ENCODE measurements around the gene SKIC8.

The SKIC8 gene

GRCh38 chr15:78299101-78299930 lies at the start of gene SKIC8:
Gene SKIC8 (minus strand): TSS chr15:78299609. CDS start chr15:78295686, 3,923 bp downstream.
- peak; percentile 84 to 88 for DNase-seq (ENCODE audit: extremely low read depth in 1 of 2, low read depth in 1 of 2)

DNA sequence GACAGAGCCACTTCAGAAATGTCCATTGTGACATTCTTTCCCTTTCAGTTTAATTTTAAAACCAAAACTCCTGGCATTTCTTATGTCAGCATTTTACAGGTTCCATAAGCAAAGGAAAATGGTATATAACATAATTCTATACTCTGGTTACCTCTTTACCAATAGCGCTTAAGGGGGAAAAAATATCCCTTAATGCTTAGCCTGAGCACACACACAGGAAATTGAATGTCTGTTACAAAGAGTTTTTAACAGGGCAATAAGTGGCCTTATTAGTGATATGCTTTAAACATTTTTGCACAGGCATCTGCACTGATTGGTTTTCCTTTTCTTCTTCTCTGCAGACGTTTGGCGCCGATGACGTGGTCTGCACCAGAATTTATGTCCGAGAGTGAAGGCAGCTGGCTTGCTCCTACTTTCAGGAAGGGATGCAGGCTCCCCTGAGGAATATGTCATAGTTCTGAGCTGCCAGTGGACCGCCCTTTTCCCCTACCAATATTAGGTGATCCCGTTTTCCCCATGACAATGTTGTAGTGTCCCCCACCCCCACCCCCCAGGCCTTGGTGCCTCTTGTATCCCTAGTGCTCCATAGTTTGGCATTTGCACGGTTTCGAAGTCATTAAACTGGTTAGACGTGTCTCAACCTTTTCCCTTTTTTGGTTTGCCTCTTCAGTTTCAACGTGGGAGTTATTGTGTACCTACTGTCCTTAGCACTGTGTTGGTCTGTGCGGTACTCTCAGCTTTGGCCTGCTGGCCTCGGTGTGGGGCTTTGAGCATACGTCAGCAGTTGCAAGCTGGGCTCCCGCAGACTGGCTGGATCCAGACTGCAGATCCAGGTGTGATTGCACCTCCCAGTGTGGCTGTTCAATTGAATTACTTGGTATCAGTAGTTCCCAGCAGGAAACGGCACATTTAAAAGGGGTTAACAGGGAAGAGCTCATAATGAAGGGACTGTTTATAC lies 48.5 kb upstream of the SKIC8 start:
- no peak for DNase-seq (ENCODE audit: extremely low read depth in 1 of 2, low read depth in 1 of 2)

DNA sequence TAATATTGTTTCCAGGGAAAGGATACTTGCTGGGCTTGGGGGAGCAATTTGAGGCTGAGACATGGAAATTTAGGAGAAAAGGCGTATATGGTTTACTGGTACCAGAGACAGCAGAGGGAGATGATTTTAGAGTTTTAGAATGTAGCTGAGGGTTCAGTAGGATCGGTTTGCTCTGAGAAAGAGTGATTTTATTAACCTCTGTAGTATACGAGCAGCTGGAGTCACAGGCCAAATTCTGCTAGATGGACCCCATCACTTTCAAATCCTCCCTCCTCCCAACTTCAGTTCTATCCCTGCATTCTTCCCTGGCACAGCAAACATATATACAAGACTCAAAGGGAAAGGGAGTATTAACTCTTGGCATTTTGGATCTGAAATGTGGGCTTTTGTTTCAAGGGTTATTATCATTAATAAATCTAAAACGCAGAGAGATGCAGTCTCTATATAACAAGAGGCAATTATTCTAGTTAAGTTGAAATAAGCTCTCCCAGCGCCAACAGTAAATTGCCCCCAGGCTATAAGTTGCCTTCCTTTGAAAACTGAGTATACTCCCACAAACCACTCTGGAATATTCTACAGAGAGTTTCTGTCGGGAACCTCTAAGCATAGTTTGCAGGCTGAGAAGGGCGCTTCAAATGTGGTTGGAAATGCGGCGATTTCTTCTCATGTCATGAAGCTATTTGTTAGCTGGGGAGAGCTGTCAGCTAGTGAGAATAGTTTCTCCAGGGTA lies 46.2 kb upstream of the SKIC8 start:
- no peak for DNase-seq (ENCODE audit: extremely low read depth in 1 of 2, low read depth in 1 of 2)

DNA sequence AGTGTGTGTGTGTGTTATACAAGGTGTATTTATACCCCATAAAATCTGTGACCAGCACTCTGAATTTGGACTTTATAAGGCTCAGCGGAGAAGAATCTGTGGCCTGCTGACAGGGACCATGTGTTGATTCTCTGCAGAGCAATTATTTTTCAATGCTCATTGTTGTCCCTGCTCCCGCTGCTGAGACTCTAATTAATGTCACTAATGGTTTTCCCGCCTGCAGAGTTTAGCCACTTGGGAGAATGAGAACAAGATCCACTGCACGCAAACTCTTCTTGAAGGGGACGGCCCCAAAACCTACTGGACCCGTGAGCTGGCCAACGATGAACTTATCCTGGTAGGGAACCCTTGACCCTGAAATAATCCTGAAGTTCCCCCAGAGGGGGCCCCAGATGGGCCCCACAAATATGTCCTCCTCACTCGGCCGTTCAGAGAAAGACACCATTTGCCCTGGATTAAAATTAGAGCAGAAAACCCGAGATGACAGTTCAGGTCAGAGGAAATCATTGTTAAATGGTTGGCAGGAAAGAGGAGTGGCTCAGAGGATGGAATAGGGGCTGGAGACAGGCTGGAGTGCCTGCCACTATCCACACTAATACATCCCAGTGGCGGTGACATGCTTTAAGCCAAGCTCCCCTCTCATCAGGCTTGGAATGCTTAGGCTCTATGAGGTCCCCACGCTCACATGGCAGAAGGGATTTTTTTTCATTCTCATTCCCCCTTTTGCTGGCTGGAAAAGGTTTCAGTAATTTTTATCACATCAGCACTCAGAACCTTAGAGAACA lies 44.1 kb upstream of the SKIC8 start:
- DNase-seq (ENCODE audit: extremely low read depth in 1 of 2, low read depth in 1 of 2) = no peak

DNA sequence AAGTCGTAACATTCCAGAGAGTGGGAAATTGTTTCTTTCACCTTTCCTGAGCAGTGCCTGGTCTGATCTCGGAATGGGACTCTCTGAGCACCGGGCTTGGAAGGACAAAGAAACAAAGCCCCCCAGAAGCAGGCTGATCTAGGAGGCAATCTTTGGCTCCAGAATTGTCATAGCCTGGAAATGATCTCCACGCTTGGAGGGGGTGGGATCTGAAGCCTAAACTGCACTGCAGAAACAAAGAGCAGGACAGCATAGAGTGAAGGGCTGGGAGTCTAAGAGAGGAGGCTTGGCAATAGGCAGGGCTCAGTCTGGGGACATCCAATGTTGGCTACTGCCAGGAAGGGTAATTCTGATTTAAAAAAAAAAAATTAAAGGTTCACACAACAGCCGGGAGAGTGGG lies 42.6 kb upstream of the SKIC8 start:
- DNase-seq (ENCODE audit: extremely low read depth in 1 of 2, low read depth in 1 of 2) = no peak

DNA sequence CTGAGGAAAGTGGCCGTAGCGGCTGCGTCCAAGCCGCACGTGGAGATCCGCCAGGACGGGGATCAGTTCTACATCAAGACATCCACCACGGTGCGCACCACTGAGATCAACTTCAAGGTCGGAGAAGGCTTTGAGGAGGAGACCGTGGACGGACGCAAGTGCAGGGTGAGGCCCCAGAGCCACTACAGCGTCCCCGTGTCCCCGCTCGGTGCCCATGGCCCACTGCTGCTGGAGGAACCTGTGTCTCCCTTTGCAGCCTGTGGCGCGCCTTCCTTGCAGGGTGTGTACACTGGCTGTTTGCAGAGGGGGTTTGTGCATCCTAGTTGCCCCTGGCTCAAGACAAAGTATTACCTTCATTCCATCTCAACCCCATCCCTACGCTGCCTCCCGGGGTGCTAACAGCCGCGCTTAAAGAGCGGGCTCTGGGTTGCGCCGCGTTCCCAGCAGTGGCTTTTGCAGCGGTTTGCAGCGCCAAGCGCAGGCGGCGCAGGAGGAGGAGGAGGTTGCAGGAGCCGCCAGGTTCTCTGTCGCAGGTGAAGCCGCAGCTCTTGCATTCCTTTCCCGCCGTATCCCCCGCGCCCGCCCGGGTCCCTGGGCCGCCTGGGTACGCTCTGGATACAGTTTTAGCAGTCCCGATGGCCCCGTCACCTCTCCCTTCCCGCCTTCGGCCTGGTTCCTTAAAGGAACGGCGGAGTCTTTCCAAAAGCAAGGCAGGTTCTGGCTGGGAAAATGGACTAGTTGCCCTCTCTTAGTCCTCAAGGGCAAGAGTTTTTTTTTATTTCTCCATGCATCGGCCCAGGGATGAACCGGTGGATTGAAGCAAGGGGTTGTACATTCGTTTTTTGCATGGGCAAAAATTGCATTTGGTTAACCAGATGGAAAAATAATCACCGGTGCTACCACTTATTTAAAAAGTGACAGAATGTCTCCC lies 41.9 kb upstream of the SKIC8 start:
- no peak for DNase-seq (ENCODE audit: extremely low read depth in 1 of 2, low read depth in 1 of 2)

- DNase-seq (ENCODE audit: extremely low read depth in 1 of 2, low read depth in 1 of 2) = no peak
Measured at GRCh38 chr15:78340231-78341056, 41.0 kb upstream of the SKIC8 start, which contains the start of gene CRABP1. Gene CRABP1 (plus strand): TSS chr15:78340353. CDS start chr15:78340429, 76 bp downstream.

GRCh38 chr15:78339559-78339958 lies 40.1 kb upstream of the SKIC8 start:
- no peak for DNase-seq (ENCODE audit: extremely low read depth in 1 of 2, low read depth in 1 of 2)

GRCh38 chr15:78338781-78339180 lies 39.4 kb upstream of the SKIC8 start:
- no peak for DNase-seq (ENCODE audit: extremely low read depth in 1 of 2, low read depth in 1 of 2)

DNA sequence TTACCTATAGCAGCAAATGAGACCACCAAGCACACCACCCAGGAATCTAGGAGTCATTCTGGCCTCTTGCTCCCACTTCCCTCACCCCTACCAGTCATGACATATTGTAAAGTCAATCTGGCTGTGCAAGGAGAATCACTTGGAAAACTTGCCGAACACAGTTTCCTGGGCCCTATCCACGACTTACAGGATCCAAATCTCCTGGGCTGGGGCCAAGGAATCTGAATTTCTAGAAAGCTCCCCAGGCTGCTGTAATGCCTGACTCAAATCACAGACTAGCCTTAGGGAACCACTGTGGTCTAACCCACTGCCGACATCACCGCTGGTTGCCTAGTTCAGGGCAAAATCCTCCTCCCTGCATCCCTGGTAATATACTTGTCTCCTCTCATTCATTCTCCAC lies 36.6 kb upstream of the SKIC8 start:
- no peak for DNase-seq (ENCODE audit: extremely low read depth in 1 of 2, low read depth in 1 of 2)

GRCh38 chr15:78334845-78335244 lies 35.4 kb upstream of the SKIC8 start:
- DNase-seq (ENCODE audit: extremely low read depth in 1 of 2, low read depth in 1 of 2) = no peak

- no peak for DNase-seq (ENCODE audit: extremely low read depth in 1 of 2, low read depth in 1 of 2)
Measured at GRCh38 chr15:78329625-78330024, 30.2 kb upstream of the SKIC8 start.

- no peak for DNase-seq (ENCODE audit: extremely low read depth in 1 of 2, low read depth in 1 of 2)
Measured at GRCh38 chr15:78327466-78327865, 28.1 kb upstream of the SKIC8 start.

DNA sequence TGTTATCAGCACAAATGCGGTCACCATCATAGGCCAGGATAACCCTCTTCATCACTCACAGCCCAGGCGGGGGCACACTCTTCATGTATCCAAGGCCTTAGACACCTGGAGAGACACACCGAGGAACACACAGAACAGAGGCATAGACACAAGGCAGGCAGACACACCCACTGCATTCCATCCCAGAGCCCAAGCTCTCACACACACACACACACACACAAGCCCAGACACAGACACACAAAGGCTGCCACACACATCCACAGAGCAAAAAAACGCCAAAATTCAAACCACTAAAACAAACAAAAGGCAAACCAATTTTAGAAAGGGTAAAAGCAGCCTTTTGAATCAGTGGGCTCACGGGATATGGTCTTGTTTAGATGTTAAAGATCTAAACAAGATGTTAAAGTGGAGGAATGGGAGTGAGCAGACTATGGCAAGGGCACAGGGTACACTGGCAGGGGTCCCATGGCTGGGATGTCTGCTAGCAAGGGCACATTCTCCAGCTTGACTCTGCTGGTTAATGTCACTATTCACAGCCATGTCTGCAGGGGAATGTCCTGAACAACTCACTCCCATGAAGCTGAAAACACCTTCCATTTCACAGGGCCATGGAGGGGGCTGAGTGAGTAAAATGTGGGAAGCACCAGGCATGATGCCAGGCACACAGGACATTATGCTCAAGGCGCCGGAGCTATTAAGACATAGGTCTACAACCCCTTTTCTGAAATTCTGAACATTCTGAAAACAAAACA lies 25.9 kb upstream of the SKIC8 start:
- no peak for DNase-seq (ENCODE audit: extremely low read depth in 1 of 2, low read depth in 1 of 2)

GRCh38 chr15:78324144-78324543 lies 24.7 kb upstream of the SKIC8 start:
- DNase-seq (ENCODE audit: extremely low read depth in 1 of 2, low read depth in 1 of 2) = no peak

DNA sequence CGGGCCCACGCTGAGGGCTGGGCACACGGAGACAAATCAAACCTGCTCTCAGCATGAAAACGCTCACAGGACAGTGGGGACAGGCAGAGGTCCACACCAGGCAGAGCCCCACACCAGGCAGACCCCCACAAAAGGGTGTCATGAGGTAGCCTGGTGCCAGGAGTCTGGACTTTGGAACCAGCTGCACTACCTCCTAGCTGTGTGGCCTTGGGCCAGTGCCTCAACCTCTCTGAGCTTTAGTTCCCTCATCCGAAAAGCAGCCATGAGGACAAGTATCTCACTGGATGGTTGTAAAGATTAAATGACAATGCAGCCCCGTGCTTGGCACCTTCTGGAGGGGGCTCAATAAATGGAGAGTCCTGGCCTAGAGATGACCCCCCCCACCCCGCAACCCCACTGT lies 24.3 kb upstream of the SKIC8 start:
- DNase-seq (ENCODE audit: extremely low read depth in 1 of 2, low read depth in 1 of 2) = no peak

GRCh38 chr15:78322724-78323521 lies 23.5 kb upstream of the SKIC8 start:
- no peak for DNase-seq (ENCODE audit: extremely low read depth in 1 of 2, low read depth in 1 of 2)

Data from stimulated activated CD8-positive, alpha-beta memory T cell treated with anti-CD3 and anti-CD28 coated beads, Interleukin-7, amount 100 ng/mL, for 48 hours (primary cell).